ENCODE results near the gene CLDN17. TPM values are rescaled to one million over a fixed set of nuclear protein-coding genes. Genes with fewer than 3 reads are reported as not detected.

The CLDN17 gene, protein sequence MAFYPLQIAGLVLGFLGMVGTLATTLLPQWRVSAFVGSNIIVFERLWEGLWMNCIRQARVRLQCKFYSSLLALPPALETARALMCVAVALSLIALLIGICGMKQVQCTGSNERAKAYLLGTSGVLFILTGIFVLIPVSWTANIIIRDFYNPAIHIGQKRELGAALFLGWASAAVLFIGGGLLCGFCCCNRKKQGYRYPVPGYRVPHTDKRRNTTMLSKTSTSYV
- total RNA-seq = not detected

DNA sequence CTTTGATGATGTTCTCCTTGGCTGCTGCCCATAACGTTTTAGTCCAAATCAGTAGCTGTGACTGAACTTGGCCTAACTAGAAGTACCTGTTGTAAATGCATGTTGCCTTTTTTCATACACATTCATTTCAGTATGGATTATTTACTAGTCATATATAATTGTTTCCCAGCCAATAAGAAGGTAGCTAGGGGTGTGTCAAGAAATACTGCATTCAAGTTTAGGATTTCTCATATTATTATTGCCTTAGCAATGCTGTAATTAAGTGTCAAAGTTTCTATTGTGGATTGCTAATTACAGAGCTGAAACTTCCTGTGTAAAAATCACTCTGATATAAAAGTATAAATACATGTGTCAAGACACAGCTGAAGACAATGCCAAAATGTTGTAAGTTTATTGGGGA, at the start of gene CLDN17:
TSS of gene CLDN17 (minus strand) at position 101 of the 400 bp plus-strand sequence. CDS start 188 bp downstream, outside the sequence.
- Mint-ChIP-seq H3K36me3 (ENCODE audit: insufficient read depth) (no peaks in the 10 kb centered on the region), H3K9me3 (no peaks in the 10 kb centered on the region), H3K4me1 (ENCODE audit: low read depth) (no peaks in the 10 kb centered on the region), H3K27me3 (ENCODE audit: low read depth) (no peaks in the 10 kb centered on the region), H3K4me3 (no peak within 1 kb of the TSS)
- ATAC-seq (no peak), DNase-seq (no peak)

DNA sequence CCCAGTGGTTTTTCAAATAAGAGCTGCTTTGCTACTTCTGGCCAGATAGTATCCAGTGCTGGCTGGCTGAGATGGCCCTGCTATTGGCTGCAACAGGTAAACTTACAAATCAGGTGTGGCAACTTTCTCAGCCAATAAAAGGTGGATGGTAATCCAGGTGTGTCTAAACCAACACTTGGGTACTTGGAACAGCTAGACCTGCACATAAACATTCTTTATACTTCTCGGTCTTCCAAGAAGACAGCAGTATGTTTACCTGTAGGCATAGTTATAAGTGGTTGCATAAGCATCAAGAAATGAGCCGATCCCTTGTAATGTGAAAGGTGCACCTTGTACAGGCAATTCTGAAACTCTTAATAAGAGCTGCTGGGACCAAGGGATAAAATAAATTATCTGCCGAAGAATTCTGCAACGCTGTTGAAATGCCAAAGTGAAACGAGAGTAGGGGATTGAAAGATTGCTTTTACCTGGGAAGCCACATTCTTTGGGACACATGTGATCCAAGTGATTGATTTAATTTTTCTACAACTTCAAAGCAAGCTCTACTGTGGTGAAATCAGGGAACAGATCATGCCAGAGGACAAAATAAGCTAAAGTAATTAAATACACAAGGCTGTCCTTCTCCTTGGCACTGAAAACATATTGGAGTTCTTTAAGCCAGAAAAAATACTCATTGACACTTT, 49.6 kb upstream of the CLDN17 start, which contains the start of gene CLDN8:
TSS of gene CLDN8 (minus strand) at position 57 of the 683 bp plus-strand sequence. CDS start 172 bp downstream, outside the sequence.
- Mint-ChIP-seq H3K4me1 (ENCODE audit: low read depth) (no peaks in the 10 kb centered on the region), H3K4me3 (no peak within 1 kb of the TSS), H3K36me3 (ENCODE audit: insufficient read depth) (no peaks in the 10 kb centered on the region), H3K27me3 (ENCODE audit: low read depth) (no peaks in the 10 kb centered on the region), H3K9me3 (no peaks in the 10 kb centered on the region)
- ATAC-seq (no peak), DNase-seq (no peak)

DNA sequence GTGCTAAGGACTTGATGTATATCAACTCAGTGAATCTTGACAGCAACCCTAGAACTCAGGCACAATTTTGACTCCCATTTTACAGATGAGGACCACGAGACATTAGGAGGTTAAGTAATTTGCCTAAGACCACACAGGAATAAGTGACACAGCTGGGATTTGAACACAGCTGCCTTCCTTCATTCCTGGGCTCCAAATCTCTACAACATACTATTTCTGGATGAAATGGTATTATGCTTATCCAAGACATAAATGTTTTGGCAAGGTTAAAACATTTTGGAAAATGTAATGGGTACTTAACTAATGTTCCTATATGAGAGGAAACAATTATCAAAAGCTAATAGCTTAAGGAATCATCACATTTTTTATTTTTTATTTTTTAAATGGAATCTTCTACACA, 44.5 kb upstream of the CLDN17 start:
- no peak for DNase-seq
- ATAC-seq = no peak
- no peaks in the 10 kb centered on the region for H3K9me3 Mint-ChIP-seq
- peaks cover 5% of the 10 kb centered on the region for H3K27me3 Mint-ChIP-seq (ENCODE audit: low read depth)
- H3K4me3 Mint-ChIP-seq = no peak overlapping the region
- no peaks in the 10 kb centered on the region for H3K4me1 Mint-ChIP-seq (ENCODE audit: low read depth)
- no peaks in the 10 kb centered on the region for H3K36me3 Mint-ChIP-seq (ENCODE audit: insufficient read depth)

DNA sequence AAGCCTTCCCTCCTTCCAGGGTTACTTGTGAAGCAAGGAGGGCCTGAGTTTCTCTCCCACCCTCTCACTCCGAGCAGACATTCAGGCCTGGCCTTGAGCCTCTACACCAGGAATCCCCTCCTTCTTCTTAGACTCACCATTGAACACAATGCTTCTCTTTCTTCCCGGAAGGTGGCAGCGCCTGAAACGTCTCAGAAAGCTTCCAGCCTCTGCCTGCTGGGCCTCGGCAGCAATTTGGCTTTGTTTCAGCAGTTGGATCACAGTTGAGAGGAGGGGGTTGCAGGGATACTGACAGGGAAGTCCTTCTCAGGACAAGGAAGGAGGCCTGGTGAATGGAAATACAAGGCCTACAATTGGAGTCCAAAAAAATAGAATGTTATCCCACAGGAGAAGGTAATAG, 43.0 kb upstream of the CLDN17 start:
- Mint-ChIP-seq H3K36me3 (ENCODE audit: insufficient read depth) (no peaks in the 10 kb centered on the region), H3K4me3 (no peak overlapping the region), H3K9me3 (no peaks in the 10 kb centered on the region), H3K4me1 (ENCODE audit: low read depth) (no peaks in the 10 kb centered on the region), H3K27me3 (ENCODE audit: low read depth) (peaks cover 5% of the 10 kb centered on the region)
- ATAC-seq = no peak
- no peak for DNase-seq

DNA sequence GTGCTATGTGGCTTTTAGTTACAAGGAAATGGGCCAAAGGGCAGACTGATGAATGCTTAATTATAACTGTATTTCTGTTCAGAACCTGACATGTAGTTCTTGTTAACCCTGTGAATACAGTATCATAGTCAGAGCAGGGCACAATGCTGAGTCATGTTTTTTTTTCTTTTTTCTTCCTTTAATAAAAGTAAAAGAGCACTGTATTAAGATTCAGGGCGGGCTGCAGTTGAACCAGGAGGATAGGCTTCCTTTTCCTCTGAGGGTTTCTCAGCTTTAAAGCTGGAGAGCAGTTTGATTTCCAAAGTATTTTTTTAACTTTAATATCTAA, 40.6 kb upstream of the CLDN17 start:
- peaks cover 5% of the 10 kb centered on the region for H3K27me3 Mint-ChIP-seq (ENCODE audit: low read depth)
- no peak overlapping the region for H3K4me3 Mint-ChIP-seq
- H3K9me3 Mint-ChIP-seq = no peaks in the 10 kb centered on the region
- ATAC-seq (no peak), DNase-seq (no peak)
- no peaks in the 10 kb centered on the region for H3K4me1 Mint-ChIP-seq (ENCODE audit: low read depth)
- no peaks in the 10 kb centered on the region for H3K36me3 Mint-ChIP-seq (ENCODE audit: insufficient read depth)

DNA sequence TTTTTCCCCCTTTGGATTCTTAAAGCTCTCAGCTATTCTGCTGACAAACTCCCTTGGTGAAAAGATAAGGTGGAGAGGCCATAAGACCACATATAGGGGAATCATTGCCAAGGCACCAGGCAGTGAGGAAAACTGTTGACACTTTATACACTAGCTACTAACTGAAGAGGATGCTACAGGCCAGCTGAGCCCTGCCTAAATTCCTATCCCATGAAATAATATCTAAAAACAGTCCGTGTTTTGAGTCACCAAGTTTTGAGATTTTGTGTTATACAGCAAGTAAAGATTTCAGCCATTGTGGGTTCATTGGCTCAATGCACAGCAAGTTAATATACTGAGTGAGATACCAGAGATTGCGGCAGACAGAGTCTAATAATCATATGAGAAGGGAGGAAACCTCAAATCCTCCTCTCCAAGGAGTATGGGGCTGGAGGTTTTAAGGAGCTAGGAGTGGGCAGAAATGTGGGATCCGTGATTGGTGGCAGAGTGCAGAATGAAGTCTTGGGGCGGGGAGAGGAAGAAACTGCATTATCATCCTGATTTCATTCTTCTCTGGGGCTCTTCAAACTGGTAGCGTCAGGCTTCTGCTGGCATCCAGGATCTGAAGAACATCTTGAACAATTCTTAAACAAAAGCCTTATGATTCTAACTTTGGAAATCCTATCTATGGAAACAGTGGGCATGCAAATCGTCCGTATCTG, 40.1 kb upstream of the CLDN17 start:
- Mint-ChIP-seq H3K4me3 (no peak overlapping the region), H3K36me3 (ENCODE audit: insufficient read depth) (no peaks in the 10 kb centered on the region), H3K27me3 (ENCODE audit: low read depth) (peaks cover 5% of the 10 kb centered on the region), H3K9me3 (no peaks in the 10 kb centered on the region), H3K4me1 (ENCODE audit: low read depth) (no peaks in the 10 kb centered on the region)
- ATAC-seq = no peak
- no peak for DNase-seq

DNA sequence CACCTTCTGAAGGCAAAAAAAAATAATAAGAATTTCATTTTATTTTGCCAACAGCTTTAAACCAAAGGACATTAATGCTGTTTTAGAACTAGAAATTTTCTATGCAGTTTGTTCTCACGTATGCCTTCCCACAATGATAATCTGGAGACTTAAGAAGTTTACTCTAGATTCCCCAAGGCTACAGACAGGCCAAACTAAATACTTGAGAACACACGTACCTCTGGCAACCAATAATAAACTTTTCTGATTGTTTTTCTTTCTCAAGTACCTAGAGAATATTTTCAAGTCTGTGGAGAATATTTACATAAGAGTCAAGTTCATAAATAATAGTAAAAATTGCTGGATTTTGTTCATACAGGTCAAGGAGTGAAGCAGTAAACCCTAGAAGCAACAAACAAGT, 33.4 kb upstream of the CLDN17 start:
- Mint-ChIP-seq H3K27me3 (ENCODE audit: low read depth) (no peaks in the 10 kb centered on the region), H3K4me1 (ENCODE audit: low read depth) (no peaks in the 10 kb centered on the region), H3K4me3 (no peak overlapping the region), H3K36me3 (ENCODE audit: insufficient read depth) (no peaks in the 10 kb centered on the region), H3K9me3 (no peaks in the 10 kb centered on the region)
- ATAC-seq = no peak
- no peak for DNase-seq

DNA sequence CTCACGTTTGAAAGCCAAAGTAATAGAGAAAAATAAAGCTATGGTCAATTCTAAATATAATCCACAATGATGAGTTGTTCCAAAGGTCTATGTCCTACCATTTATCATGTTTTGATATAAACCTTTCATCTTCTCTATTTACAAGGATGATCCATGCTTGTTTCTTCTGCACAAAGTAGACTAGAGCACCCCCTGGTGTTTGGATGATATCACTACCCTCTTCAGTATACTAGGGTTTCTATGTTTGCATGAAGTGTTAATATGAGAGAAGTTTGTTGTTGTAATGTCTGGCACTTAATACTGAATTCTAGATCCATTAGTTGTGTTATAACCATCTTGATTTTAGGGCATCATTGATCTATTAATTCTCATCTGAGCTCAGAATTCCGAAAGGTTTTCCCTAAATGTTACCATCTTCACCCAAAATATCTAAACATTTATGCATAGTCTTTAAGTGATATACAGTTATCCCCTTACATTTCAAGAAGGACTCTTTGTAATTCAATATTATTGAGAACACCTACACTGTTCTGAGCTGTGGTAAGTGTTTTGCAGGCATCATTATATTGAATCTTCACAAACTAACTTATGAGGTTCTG, 28.2 kb upstream of the CLDN17 start:
- ATAC-seq = no peak
- Mint-ChIP-seq H3K36me3 (ENCODE audit: insufficient read depth) (no peaks in the 10 kb centered on the region), H3K27me3 (ENCODE audit: low read depth) (no peaks in the 10 kb centered on the region), H3K9me3 (no peaks in the 10 kb centered on the region), H3K4me1 (ENCODE audit: low read depth) (no peaks in the 10 kb centered on the region), H3K4me3 (no peak overlapping the region)
- no peak for DNase-seq

DNA sequence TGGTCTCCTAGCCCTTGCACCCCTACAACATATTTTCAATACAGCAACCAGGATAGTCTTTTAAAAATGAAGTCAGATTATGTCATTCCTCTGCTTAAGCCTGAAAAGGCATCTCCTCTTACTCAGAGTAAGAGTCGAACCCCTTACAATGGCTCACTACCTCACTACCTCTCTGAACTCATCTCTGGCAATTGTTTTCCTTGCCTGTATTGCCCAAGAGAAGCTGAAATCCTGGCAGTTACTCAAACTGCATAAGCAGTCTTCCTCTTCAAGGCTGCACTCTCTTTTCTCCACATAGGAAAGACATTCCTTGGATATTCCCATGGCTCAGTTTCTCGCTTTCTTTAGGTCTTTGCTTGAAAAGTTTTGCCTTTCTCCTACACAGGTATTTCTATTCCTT, 26.6 kb upstream of the CLDN17 start:
- ATAC-seq = no peak

DNA sequence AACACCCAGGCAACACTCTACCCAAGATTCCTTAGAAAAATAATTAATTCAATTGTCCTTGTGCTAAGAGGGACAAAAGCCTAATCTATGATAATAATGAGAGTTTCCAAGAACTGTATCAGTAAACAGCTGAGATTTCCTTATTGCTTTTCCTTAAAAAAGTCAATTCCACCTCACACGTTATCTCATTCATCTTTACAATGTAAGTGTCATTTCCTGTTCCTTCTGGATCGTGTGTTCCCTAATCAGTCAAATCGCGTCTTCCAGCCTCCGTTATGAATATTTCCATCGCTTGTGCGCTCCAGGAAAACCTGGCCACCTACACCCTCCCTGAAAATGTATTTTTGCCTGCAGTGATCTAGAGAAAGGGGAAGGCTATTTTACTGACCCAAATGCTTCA, 23.9 kb upstream of the CLDN17 start:
- Mint-ChIP-seq H3K27me3 (ENCODE audit: low read depth) (no peaks in the 10 kb centered on the region), H3K4me1 (ENCODE audit: low read depth) (no peaks in the 10 kb centered on the region), H3K36me3 (ENCODE audit: insufficient read depth) (no peaks in the 10 kb centered on the region), H3K9me3 (no peaks in the 10 kb centered on the region), H3K4me3 (no peak overlapping the region)
- DNase-seq (no peak), ATAC-seq (no peak)

More for the DNA sequence above, 26.6 kb upstream of the CLDN17 start:
- no peak for DNase-seq
- H3K27me3 Mint-ChIP-seq (ENCODE audit: low read depth) = no peaks in the 10 kb centered on the region
- no peaks in the 10 kb centered on the region for H3K36me3 Mint-ChIP-seq (ENCODE audit: insufficient read depth)
- no peak overlapping the region for H3K4me3 Mint-ChIP-seq
- no peaks in the 10 kb centered on the region for H3K9me3 Mint-ChIP-seq
- H3K4me1 Mint-ChIP-seq (ENCODE audit: low read depth) = no peaks in the 10 kb centered on the region

DNA sequence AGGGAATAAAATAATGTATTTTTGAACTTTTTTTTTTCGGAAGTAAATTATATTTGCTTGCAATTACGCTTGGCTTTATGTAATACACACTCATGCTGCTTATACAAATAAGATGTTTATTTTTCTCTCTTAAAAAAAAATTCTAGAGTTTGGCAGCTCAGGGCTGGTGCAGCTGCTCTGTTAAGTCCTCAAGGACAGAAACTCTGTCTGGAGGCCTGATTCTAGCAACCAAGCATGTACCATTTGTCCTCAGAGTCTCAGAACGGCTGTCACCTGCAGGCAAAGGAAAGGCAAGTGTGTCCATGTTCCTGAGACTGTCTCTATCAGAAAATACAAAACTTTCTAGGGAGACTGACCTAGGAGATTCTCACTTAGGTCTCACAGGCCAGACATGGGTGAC, 23.2 kb upstream of the CLDN17 start:
- Mint-ChIP-seq H3K36me3 (ENCODE audit: insufficient read depth) (no peaks in the 10 kb centered on the region), H3K4me3 (no peak overlapping the region), H3K4me1 (ENCODE audit: low read depth) (no peaks in the 10 kb centered on the region), H3K9me3 (no peaks in the 10 kb centered on the region), H3K27me3 (ENCODE audit: low read depth) (no peaks in the 10 kb centered on the region)
- no peak for DNase-seq
- ATAC-seq = no peak

DNA sequence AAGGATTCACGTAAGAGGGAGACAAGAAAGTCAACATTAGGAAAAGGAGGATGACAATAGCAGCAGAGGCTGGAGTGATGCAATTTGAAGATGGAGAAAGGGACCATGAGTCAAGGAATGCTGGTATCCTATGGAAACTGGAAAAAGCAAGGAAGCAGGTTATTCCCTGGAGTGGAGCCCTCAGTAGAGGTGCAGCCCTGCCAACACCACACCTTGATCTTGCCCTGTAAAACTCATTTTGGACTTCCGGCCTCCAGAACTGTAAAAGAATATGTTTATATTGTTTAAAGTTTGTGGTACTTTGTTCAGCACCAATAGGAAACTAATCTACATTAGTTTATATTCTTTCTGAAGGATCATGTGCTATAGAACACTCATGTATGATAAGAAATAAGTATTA, 19.6 kb upstream of the CLDN17 start:
- no peaks in the 10 kb centered on the region for H3K27me3 Mint-ChIP-seq (ENCODE audit: low read depth)
- no peaks in the 10 kb centered on the region for H3K36me3 Mint-ChIP-seq (ENCODE audit: insufficient read depth)
- H3K4me1 Mint-ChIP-seq (ENCODE audit: low read depth) = no peaks in the 10 kb centered on the region
- DNase-seq (no peak), ATAC-seq (no peak)
- H3K4me3 Mint-ChIP-seq = no peak overlapping the region
- no peaks in the 10 kb centered on the region for H3K9me3 Mint-ChIP-seq

DNA sequence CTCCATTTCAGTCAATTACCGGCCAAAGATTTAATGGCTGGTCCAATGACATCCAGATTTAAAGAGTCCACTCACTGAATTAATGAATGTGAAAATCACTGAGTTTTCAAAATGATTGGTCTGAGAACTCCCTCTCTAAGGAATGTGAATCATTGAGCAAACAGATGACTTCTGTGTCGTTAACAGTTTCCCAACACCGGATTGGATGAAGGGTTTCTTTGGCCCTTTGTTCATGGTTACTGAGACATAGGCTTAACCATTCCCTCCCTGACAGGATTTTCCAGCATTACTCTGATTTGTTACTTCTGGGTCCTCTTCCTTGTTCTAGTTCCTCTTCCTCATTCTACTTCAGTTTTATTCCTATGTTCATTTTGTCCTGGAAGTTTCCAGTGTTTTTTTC, 1.5 kb upstream of the CLDN17 start:
- H3K36me3 Mint-ChIP-seq (ENCODE audit: insufficient read depth) = no peaks in the 10 kb centered on the region
- H3K9me3 Mint-ChIP-seq = no peaks in the 10 kb centered on the region
- H3K4me3 Mint-ChIP-seq = no peak overlapping the region

DNA sequence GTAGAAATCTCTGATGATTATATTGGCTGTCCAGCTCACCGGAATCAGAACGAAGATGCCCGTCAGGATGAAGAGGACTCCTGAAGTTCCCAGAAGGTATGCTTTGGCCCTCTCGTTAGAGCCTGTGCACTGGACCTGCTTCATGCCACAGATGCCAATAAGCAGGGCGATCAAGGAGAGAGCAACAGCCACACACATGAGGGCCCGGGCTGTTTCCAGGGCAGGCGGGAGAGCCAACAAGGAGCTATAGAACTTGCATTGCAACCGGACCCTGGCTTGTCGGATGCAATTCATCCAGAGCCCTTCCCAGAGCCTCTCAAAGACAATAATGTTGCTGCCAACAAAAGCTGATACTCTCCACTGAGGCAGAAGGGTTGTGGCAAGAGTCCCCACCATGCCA, 434 bp downstream of the CLDN17 start:
- no peaks in the 10 kb centered on the region for H3K4me1 Mint-ChIP-seq (ENCODE audit: low read depth)
- H3K4me3 Mint-ChIP-seq = no peak overlapping the region
- H3K9me3 Mint-ChIP-seq = no peaks in the 10 kb centered on the region
- DNase-seq (no peak), ATAC-seq (no peak)
- no peaks in the 10 kb centered on the region for H3K27me3 Mint-ChIP-seq (ENCODE audit: low read depth)
- no peaks in the 10 kb centered on the region for H3K36me3 Mint-ChIP-seq (ENCODE audit: insufficient read depth)

More for the DNA sequence above, 1.5 kb upstream of the CLDN17 start:
- Mint-ChIP-seq H3K4me1 (ENCODE audit: low read depth) (no peaks in the 10 kb centered on the region), H3K27me3 (ENCODE audit: low read depth) (no peaks in the 10 kb centered on the region)
- DNase-seq (no peak), ATAC-seq (no peak)

DNA sequence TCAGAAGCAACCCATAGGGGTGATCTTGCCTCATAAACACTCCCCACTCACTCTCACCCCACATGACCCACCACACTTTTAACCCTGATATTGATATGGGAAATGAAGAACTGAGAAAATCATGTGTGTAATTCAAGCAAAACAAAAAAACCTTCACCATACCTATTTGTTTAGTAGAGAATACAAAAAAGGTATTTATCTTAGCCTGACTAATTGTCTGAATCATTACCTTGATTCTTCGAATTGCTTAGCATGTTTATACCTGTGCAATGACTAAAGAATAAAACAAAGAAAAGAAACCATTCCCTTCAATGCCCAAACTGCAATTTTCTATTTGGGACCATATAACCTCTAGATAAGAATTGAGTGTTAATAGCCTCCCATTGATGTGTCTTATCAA, 1.8 kb downstream of the CLDN17 start:
- Mint-ChIP-seq H3K27me3 (ENCODE audit: low read depth) (no peaks in the 10 kb centered on the region), H3K4me1 (ENCODE audit: low read depth) (no peaks in the 10 kb centered on the region), H3K36me3 (ENCODE audit: insufficient read depth) (no peaks in the 10 kb centered on the region), H3K9me3 (no peaks in the 10 kb centered on the region), H3K4me3 (no peak overlapping the region)
- no peak for DNase-seq
- ATAC-seq = no peak
